ENCODE measurements around the gene FAT4. TPM values are rescaled to one million over a fixed set of nuclear protein-coding genes. Genes with fewer than 3 reads are reported as not detected.

Gene FAT4
- polyA plus RNA-seq, 4 donors, result 26.5 to 31.0 (median 29.9) TPM

DNA sequence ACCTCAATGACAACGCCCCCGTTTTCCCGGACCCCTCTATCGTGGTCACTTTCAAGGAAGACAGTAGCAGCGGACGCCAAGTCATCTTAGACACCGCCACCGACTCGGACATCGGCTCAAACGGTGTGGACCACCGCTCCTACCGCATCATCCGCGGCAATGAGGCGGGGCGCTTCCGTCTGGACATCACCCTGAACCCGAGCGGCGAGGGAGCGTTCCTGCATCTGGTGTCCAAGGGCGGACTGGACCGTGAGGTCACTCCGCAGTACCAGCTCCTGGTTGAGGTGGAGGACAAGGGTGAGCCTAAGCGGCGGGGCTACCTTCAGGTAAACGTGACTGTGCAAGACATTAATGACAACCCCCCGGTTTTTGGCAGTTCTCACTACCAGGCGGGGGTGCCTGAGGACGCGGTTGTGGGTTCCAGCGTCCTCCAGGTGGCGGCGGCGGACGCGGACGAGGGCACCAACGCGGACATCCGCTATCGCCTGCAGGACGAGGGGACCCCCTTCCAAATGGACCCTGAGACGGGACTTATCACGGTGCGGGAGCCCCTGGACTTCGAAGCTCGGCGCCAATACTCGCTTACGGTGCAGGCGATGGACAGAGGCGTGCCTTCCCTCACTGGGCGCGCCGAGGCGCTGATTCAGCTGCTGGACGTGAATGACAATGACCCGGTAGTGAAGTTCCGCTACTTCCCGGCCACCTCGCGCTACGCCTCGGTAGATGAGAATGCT, 2.2 kb downstream of the FAT4 start:
- DNase-seq (ENCODE audit: low read depth in 4 of 4, low spot score in 2 of 4), result no peak

DNA sequence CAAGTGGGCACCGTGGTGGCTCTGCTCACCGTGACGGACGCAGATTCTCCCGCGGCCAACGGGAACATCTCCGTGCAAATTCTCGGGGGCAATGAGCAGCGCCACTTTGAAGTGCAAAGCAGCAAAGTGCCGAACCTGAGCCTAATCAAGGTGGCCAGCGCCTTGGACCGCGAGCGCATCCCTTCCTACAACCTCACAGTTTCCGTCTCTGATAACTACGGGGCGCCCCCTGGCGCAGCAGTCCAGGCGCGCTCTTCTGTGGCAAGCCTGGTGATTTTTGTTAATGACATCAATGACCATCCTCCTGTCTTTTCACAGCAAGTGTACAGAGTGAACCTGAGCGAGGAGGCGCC, 2.7 kb downstream of the FAT4 start:
- no peak for DNase-seq (ENCODE audit: low read depth in 4 of 4, low spot score in 2 of 4)

GRCh38 chr4:125319311-125319710, 4.6 kb downstream of the FAT4 start:
- DNase-seq (ENCODE audit: low read depth in 4 of 4, low spot score in 2 of 4), result no peak

- DNase-seq (ENCODE audit: low read depth in 4 of 4, low spot score in 2 of 4), result no peak
Observed at GRCh38 chr4:125321709-125322365, 7.1 kb downstream of the FAT4 start.

- no peak for DNase-seq (ENCODE audit: low read depth in 4 of 4, low spot score in 2 of 4)
Observed at GRCh38 chr4:125322366-125322730, 7.6 kb downstream of the FAT4 start.

- no peak for DNase-seq (ENCODE audit: low read depth in 4 of 4, low spot score in 2 of 4)
Observed at GRCh38 chr4:125323654-125324053, 8.9 kb downstream of the FAT4 start.

GRCh38 chr4:125325733-125326132, 11.0 kb downstream of the FAT4 start:
- no peak for DNase-seq (ENCODE audit: low read depth in 4 of 4, low spot score in 2 of 4)

- DNase-seq (ENCODE audit: low read depth in 4 of 4, low spot score in 2 of 4), result no peak
Observed at GRCh38 chr4:125331116-125331515, 16.4 kb downstream of the FAT4 start.

DNA sequence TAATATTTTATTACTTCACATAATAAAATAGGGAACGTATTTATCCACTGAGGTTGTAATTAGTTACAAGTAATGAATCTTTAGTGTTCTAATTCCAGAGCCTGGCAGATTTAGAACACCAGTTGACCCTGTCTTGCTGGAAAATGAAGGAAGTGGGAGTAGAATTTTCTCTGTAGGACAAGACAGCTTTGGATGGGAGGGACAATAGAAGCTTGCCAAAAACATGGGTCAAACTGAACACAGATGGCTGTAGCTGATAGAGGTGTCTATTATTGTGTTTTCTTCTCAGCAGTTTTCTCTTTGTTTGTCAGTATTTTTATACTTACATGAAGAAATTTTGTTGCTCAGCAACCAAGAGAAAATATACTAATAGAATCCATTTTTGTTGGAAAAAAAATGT, 20.2 kb downstream of the FAT4 start:
- no peak for DNase-seq (ENCODE audit: low read depth in 4 of 4, low spot score in 2 of 4)

DNA sequence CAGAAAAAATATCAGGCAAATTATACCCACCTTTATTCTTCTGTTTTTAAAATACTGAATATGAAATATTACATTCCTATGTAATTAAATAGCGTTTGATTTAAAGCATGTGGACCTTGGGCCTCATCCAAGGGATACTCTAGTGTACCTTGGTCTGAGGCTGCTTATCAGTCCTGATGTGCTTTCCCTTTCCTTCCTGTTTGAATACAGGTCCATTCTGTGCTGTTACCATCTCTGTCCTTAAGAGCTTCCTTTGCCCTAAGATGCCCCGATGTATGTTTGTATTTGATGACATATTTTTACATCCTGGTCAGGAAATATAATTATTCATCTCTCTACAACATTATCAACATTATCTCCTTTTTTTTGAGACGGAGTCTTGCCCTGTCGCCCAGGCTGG, 24.1 kb downstream of the FAT4 start:
- no peak for DNase-seq (ENCODE audit: low read depth in 4 of 4, low spot score in 2 of 4)

DNA sequence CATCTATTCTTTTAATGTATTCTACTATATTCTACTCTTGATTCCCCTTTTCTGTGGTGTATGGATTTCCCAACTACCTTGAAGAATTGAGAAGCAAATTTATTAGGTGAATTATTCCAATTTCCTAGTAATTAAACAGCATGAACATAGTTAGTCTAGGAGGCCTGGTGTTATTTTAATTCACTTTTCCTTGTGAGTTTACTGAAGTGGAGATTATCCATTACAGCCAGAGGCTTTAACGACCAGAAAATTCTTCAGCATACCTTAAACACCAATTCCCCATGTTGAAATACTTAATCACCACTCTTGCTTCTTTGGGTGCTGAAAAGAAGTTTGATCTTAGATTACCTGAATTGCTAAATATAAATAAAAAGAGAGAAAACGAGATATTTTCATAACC, 29.4 kb downstream of the FAT4 start:
- DNase-seq (ENCODE audit: low read depth in 4 of 4, low spot score in 2 of 4), result no peak

DNA sequence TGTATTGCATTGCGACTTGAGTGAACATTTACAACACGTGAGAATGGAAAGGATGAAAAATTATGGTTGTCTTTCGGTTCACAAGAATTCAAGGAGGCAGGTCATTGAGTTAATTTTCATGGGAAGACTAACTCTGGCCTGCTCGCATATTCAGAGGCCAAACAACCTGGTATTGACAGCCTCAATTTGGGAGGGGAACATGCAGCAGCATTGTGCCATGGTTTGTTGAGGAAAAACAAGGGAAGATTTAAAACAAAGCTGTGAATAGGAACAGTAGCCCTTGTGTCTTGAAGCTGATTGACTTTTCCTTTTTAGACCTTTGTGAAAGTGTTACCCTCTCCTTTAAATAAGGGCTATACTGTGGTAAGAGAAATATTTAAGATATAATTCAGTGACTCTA, 31.9 kb downstream of the FAT4 start:
- no peak for DNase-seq (ENCODE audit: low read depth in 4 of 4, low spot score in 2 of 4)

GRCh38 chr4:125350470-125351135, 35.8 kb downstream of the FAT4 start:
- DNase-seq (ENCODE audit: low read depth in 4 of 4, low spot score in 2 of 4), result no peak

DNA sequence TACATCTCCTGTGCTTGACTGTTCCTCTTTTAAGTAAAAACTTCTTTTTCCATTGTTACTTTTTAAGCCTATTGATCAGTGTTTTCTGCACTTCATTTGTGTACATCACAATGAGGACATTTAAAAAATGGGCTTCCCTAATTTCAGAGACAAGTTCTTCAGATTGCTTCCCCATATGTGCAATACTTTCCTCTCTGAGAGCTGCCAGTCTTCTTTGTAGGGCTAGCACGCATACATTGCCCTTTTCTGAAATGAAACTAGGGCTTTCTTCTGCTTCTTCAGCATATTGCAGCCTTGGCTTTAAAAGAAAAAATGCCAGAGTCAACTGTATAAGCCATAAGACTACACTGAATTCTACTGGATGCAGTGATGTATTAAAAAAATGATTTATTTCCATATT, 37.8 kb downstream of the FAT4 start:
- DNase-seq (ENCODE audit: low read depth in 4 of 4, low spot score in 2 of 4), result no peak

DNA sequence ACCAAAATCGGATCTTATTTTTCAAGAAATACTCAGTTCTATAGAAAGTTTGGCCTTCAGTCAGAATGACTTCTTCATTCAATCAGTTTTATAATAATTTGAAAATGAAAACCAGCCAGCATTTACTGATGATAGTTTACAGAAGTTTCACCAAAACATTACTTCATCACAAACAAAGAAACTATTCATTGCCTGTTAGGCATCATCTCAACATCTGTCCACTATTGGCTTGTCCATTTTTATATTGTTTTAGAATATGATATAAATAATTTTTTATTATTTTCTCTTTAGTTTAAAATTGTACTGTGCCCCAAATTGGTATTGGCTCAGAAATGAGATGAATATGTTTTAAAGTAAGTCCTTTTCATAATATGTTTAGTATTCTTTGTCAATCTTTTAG, 38.4 kb downstream of the FAT4 start:
- DNase-seq (ENCODE audit: low read depth in 4 of 4, low spot score in 2 of 4), result no peak

DNA sequence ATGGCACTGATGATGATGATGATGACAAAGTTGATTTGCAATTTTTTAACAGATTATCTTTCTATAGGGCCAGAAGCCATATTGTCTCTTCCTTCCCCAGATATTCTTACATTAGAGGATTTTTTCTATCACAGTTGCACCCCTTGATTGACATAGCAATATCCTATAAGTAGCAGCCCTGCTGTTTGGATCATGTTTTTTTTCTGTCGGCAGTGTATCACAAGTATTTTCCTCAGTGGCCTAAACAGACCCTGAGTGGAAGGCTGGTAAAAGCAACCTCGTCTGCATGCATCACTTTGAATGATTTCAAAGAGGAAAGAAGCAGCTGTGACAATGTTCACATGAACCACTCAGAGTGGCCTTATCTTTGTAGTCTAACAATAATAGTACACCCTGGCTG, 41.0 kb downstream of the FAT4 start:
- no peak for DNase-seq (ENCODE audit: low read depth in 4 of 4, low spot score in 2 of 4)

GRCh38 chr4:125357675-125358074, 42.9 kb downstream of the FAT4 start:
- DNase-seq (ENCODE audit: low read depth in 4 of 4, low spot score in 2 of 4), result no peak

DNA sequence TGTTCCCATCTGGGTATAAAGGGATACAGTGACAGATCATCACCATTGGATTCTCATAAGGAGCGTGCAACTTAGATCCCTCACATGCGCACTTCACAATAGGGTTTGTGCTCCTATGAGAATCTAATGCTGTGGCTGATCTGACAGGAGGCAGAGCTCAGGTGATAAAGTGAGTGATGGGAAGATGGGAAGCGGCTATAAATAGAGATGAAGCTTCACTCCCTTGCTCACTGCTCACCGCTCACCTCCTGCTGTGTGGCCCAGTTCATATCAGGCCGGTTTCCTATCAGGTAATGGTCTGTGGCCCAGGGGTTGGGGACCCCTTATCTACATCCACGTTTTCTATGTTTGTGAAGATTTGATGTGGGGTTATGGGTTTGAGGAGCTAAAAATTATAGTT, 43.7 kb downstream of the FAT4 start:
- no peak for DNase-seq (ENCODE audit: low read depth in 4 of 4, low spot score in 2 of 4)

DNA sequence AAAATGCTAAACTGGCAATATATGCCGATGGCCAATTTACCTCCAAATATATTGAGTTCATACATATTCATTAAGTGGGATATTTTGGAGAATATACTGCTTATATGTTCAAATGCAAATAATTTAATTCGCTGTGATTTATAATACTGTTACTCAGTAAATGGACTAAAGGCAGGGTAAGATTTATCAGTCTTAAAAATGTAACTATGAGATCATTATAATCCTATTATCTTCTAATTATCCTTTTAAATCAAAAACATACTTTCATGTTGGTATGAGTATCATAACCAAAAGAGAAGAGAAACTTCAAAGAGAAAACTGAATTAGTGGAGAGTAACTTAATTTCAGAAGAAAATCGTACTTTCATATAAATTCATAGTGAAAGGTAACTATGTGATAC, 44.6 kb downstream of the FAT4 start:
- DNase-seq (ENCODE audit: low read depth in 4 of 4, low spot score in 2 of 4), result no peak

GRCh38 chr4:125359960-125360634, 45.3 kb downstream of the FAT4 start:
- DNase-seq (ENCODE audit: low read depth in 4 of 4, low spot score in 2 of 4), result no peak

- DNase-seq (ENCODE audit: low read depth in 4 of 4, low spot score in 2 of 4), result no peak
Observed at GRCh38 chr4:125360727-125361126, 46.0 kb downstream of the FAT4 start.

Measured in left renal cortex interstitium (tissue), 4 donors.